OCI-LY7 (cell line): Measurements from ENCODE around the gene KCNIP4. TPM values are rescaled to one million over a fixed set of nuclear protein-coding genes. Genes with fewer than 3 reads are reported as not detected.

Source experiments
- BruUV-seq: library from RNA; stranded (reverse); fragments of 400-500 nt; replicated peaks from 2 replicates; lab custom pipeline; 2021; lab: Mats Ljungman, UMichigan
- CTCF ChIA-PET: fragments of 300-600 bp; sonication (Branson Sonifier 250); formaldehyde crosslinking; loops from one replicate; lab custom pipeline; 2022; ENCODE audit warnings: antibody characterized with exemption; ENCODE audit not compliant: unreplicated experiment; lab: Charles Lee
- POLR2A ChIA-PET: fragments of 300-600 bp; sonication (Branson Sonifier 250); formaldehyde crosslinking; loops from one replicate; lab custom pipeline; 2022; ENCODE audit warnings: antibody characterized with exemption; lab: Charles Lee
- DNase-seq: peaks from one replicate; pipeline ENCODE4 v3.0.0-alpha.2; 2015; ENCODE audit warnings: low spot score
- H2AFZ ChIP-seq: fragments of 200-600 bp; sonication (generic), shearing (Covaris generic); 2 replicates; pipeline ENCODE4 v1.6.1; 2014; ENCODE audit warnings: mild to moderate bottlenecking, antibody characterized with exemption, low read length, moderate library complexity
- H3K27ac ChIP-seq: fragments of 200-600 bp; sonication (generic); 2 replicates; pipeline ENCODE4 v1.5.1; 2014; ENCODE audit warnings: mixed run types, low read depth, mild to moderate bottlenecking, moderate library complexity, low read length, inconsistent platforms; ENCODE audit not compliant: poor library complexity, severe bottlenecking
- H3K36me3 ChIP-seq: fragments of 200-600 bp; sonication (generic); 2 replicates; pipeline ENCODE4 v1.6.1; 2014; ENCODE audit warnings: mild to moderate bottlenecking, antibody characterized with exemption, low read length, moderate library complexity, mixed read lengths; ENCODE audit not compliant: insufficient read depth
- H3K4me1 ChIP-seq: fragments of 200-600 bp; sonication (generic); 2 replicates; pipeline ENCODE4 v1.5.1; 2014; ENCODE audit warnings: mild to moderate bottlenecking, low read length; ENCODE audit not compliant: insufficient read depth, poor library complexity, severe bottlenecking
- H3K4me2 ChIP-seq: fragments of 200-600 bp; sonication (generic); 2 replicates; pipeline ENCODE4 v1.6.1; 2014; ENCODE audit warnings: mild to moderate bottlenecking, low read length
- H3K4me3 ChIP-seq: fragments of 200-600 bp; sonication (generic); 2 replicates; pipeline ENCODE4 v1.5.1; 2014; ENCODE audit warnings: mild to moderate bottlenecking, low read depth, low read length; ENCODE audit not compliant: poor library complexity, severe bottlenecking
- H3K79me2 ChIP-seq: fragments of 200-600 bp; sonication (generic); 2 replicates; pipeline ENCODE4 v1.6.1; 2016; ENCODE audit warnings: low read depth, mild to moderate bottlenecking, low read length, moderate library complexity, mixed read lengths; ENCODE audit not compliant: insufficient read depth
- H3K9me2 ChIP-seq: fragments of 200-600 bp; sonication (generic); 2 replicates; pipeline ENCODE4 v1.6.1; 2016; ENCODE audit warnings: mild to moderate bottlenecking, low read length, mixed read lengths; ENCODE audit not compliant: insufficient read depth
- H3K9me3 ChIP-seq: fragments of 200-600 bp; sonication (generic); 2 replicates; pipeline ENCODE4 v1.6.1; 2014; ENCODE audit warnings: mild to moderate bottlenecking, mixed run types, low read length, mixed read lengths
- H4K20me1 ChIP-seq: fragments of 200-600 bp; sonication (generic); 2 replicates; pipeline ENCODE4 v1.6.1; 2014; ENCODE audit warnings: mild to moderate bottlenecking, antibody characterized with exemption, low read length, moderate library complexity, mixed read lengths; ENCODE audit not compliant: insufficient read depth
- CTCF ChIP-seq: fragments of 200-600 bp; sonication (generic); conservative IDR thresholded peaks from 2 replicates; pipeline ENCODE4 v1.5.1; 2014; ENCODE audit warnings: mild to moderate bottlenecking, antibody characterized with exemption, low read length, moderate library complexity, mixed read lengths
- EZH2phosphoT487 ChIP-seq: fragments of 200-600 bp; sonication (generic); IDR thresholded peaks from 2 replicates; pipeline ENCODE4 v1.6.1; 2018; ENCODE audit warnings: low read depth, borderline replicate concordance, mild to moderate bottlenecking, mixed run types, antibody characterized with exemption, low read length, moderate library complexity, mixed read lengths
- intact Hi-C: fragments of 100-400 bp; cut with micrococcal nuclease; formaldehyde crosslinking; loops from one replicate; pipeline ENCODE4 v1.10.0; 2022; ENCODE audit not compliant: unreplicated experiment
- total RNA-seq, 2 experiments: library from RNA; depleted of rRNA in 1 of 2; stranded (reverse); fragments of >200 nt in 1 of 2; shearing (Covaris generic) in 1 of 2; gene quantifications; 2 replicates each; pipeline ENCODE4 v1.2.3, GENCODE V29; 2014 to 2022

KCNIP4 gene
- total RNA-seq, 2 experiments from 2014 or later = not detected

DNA sequence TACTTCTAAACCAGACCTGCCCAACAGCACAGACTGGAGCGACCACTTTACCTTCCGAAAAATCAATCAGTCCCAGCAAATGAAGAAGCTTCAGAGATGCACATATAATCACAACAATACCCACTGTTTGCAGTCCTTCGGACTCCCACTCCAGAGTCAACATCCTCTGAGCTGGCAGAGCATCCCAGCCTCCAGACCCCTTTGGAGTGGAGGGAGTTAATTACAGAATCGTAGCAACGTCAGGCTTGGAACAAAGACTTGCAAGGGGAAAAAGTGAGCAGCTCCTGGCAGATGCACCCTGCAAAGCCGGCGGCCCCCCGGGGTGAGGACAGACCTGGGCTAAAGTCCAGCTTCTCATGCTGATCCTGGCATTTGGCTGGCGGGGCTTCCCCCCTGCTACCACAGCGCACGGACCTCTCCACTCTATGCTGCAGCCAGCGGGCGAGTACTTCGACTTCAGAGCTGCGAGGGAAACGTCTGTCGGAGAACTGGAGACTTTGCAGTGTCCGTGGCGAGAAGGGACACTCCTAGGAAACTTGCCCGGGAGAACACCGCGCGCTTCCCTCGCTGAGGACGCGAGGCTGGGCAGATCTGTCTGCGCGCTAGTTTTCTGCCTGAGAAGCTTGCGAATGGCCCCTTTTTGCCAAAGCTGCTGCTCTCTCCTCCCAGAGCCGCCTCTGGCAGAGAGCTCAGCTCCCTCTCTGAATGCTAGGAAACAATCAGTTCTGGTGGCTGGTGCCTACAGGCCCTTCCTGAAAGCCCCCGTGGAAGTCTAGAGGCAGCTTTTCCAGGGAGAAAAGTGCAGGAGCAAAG lies 964.6 kb downstream of the KCNIP4 start:
- no peaks in the 10 kb centered on the region for H3K9me3 ChIP-seq
- BruUV-seq = no TSS peak
- no peaks in the 10 kb centered on the region for H4K20me1 ChIP-seq
- intact Hi-C loops = no loop called here
- no peaks in the 10 kb centered on the region for H3K79me2 ChIP-seq
- ChIA-PET POLR2A (interaction anchor here (0.8 kb wide), 1 partner anchor 9 kb away, joined by 3 read pairs; no protein-coding TSS in a partner anchor), CTCF (no interaction called here)
- TF ChIP-seq EZH2phosphoT487 (no peak), CTCF (no peak)
- no peak overlapping the region for H3K4me2 ChIP-seq
- H3K4me3 ChIP-seq = no peak overlapping the region
- no peak overlapping the region for H2AFZ ChIP-seq
- H3K27ac ChIP-seq = no peak overlapping the region
- H3K36me3 ChIP-seq = no peaks in the 10 kb centered on the region
- no peaks in the 10 kb centered on the region for H3K4me1 ChIP-seq
- no peak for DNase-seq
- no peaks in the 10 kb centered on the region for H3K9me2 ChIP-seq

GRCh38 chr4:20982544-20982943 lies 966.0 kb downstream of the KCNIP4 start:
- no peaks in the 10 kb centered on the region for H4K20me1 ChIP-seq
- H3K27ac ChIP-seq = no peak overlapping the region
- no peaks in the 10 kb centered on the region for H3K9me2 ChIP-seq
- no TSS peak for BruUV-seq
- H2AFZ ChIP-seq = no peak overlapping the region
- H3K4me2 ChIP-seq = no peak overlapping the region
- no peak for DNase-seq
- TF ChIP-seq CTCF = no peak
- TF ChIP-seq EZH2phosphoT487 = no peak
- no peaks in the 10 kb centered on the region for H3K79me2 ChIP-seq
- intact Hi-C loops = no loop called here
- no peaks in the 10 kb centered on the region for H3K9me3 ChIP-seq
- ChIA-PET POLR2A (no interaction called here), CTCF (no interaction called here)
- no peaks in the 10 kb centered on the region for H3K4me1 ChIP-seq
- no peak overlapping the region for H3K4me3 ChIP-seq
- no peaks in the 10 kb centered on the region for H3K36me3 ChIP-seq

DNA sequence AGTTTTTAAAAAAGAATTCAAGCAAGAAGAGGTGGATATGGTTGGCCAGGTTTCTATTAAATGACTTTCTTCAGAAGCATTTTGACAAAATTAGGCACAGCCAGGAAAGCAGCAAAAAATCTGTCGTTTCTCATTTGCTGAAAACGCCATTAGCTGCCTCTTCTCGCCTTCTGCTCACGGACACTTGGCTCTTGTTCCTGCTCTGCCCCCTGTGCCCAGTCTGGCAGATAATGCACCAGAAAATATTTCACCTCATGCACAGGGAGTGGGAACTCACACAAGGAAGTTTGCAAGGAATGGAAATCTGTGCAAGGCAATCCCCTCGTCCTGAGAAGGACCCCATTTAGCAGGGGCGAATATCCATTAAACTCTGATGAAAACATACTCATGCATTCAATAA lies 988.3 kb downstream of the KCNIP4 start:
- intact Hi-C loops = no loop called here
- DNase-seq = no peak
- ChIA-PET POLR2A (interaction anchor here (0.6 kb wide), 1 partner anchor 22 kb away, joined by 7 read pairs; no protein-coding TSS in a partner anchor), CTCF (no interaction called here)
- no peaks in the 10 kb centered on the region for H3K9me2 ChIP-seq
- no peaks in the 10 kb centered on the region for H3K79me2 ChIP-seq
- H3K9me3 ChIP-seq = no peaks in the 10 kb centered on the region
- H3K36me3 ChIP-seq = no peaks in the 10 kb centered on the region
- H4K20me1 ChIP-seq = no peaks in the 10 kb centered on the region
- H3K27ac ChIP-seq = no peak overlapping the region
- H3K4me2 ChIP-seq = no peak overlapping the region
- H3K4me1 ChIP-seq = no peaks in the 10 kb centered on the region
- H2AFZ ChIP-seq = no peak overlapping the region
- TF ChIP-seq EZH2phosphoT487 (no peak), CTCF (no peak)
- no peak overlapping the region for H3K4me3 ChIP-seq
- no TSS peak for BruUV-seq
